Osteocyte (in vitro differentiated cells): ENCODE measurements around the gene RPS6KA2. TPM values are rescaled to one million over a fixed set of nuclear protein-coding genes. Genes with fewer than 3 reads are reported as not detected.
A peak's percentile ranks its signal among the peaks of the same experiment; 100 is the strongest.
"Not testable (repeated sequence)": the region's sequence is repeated elsewhere in the genome, so short reads cannot be mapped to it uniquely, and the experiment has no call there.

Experiments used
- DNase-seq: peaks from one replicate; pipeline ENCODE4 v3.0.0; 2021; ENCODE audit warnings: mixed read lengths; ENCODE audit not compliant: unreplicated experiment; ENCODE audit errors: extremely low spot score
- H3K27ac Mint-ChIP-seq: one replicate; pipeline ENCODE4 v1.8.0; 2021; ENCODE audit warnings: mild to moderate bottlenecking, mixed read lengths; ENCODE audit not compliant: unreplicated experiment
- H3K27me3 Mint-ChIP-seq: one replicate; pipeline ENCODE4 v1.8.0; 2021; ENCODE audit warnings: mixed read lengths; ENCODE audit not compliant: unreplicated experiment
- H3K36me3 Mint-ChIP-seq: one replicate; pipeline ENCODE4 v1.8.0; 2021; ENCODE audit warnings: mixed read lengths; ENCODE audit not compliant: unreplicated experiment
- H3K4me1 Mint-ChIP-seq: one replicate; pipeline ENCODE4 v1.8.0; 2021; ENCODE audit warnings: mixed read lengths; ENCODE audit not compliant: unreplicated experiment
- H3K4me3 Mint-ChIP-seq: one replicate; pipeline ENCODE4 v1.8.0; 2021; ENCODE audit warnings: mild to moderate bottlenecking, moderate library complexity, mixed read lengths; ENCODE audit not compliant: unreplicated experiment
- H3K9me3 Mint-ChIP-seq: one replicate; pipeline ENCODE4 v1.8.0; 2021; ENCODE audit warnings: mixed read lengths; ENCODE audit not compliant: unreplicated experiment
- CTCF ChIP-seq: fragments of 200-600 bp; sonication (generic); IDR thresholded peaks from 2 replicates; pipeline ENCODE4 v1.5.0; 2021; ENCODE audit warnings: antibody characterized with exemption, mild to moderate bottlenecking, moderate library complexity
- total RNA-seq: library from RNA; stranded (reverse); gene quantifications from 2 replicates; pipeline ENCODE4 v1.2.1, GENCODE V29; 2021

The RPS6KA2 gene
- total RNA-seq, 1 donor from 2014 or later = 89.9 TPM

GRCh38 chr6:166402582-166403277, 224.3 kb downstream of the RPS6KA2 start:
- peak overlapping the region; percentile 73 for H3K27ac Mint-ChIP-seq
- no peaks in the 10 kb centered on the region for H3K36me3 Mint-ChIP-seq
- peaks cover 10% of the 10 kb centered on the region for H3K27me3 Mint-ChIP-seq
- no peak for TF ChIP-seq CTCF
- no peak overlapping the region for H3K4me3 Mint-ChIP-seq
- H3K9me3 Mint-ChIP-seq = no peaks in the 10 kb centered on the region
- peaks cover 14% of the 10 kb centered on the region for H3K4me1 Mint-ChIP-seq
- peak; percentile 87 for DNase-seq

- not testable (repeated sequence) for H3K27ac Mint-ChIP-seq, H3K9me3 Mint-ChIP-seq, H3K36me3 Mint-ChIP-seq, H3K4me3 Mint-ChIP-seq
- TF ChIP-seq CTCF = peak; percentile 80
- Mint-ChIP-seq H3K27me3 (peaks cover 12% of the 10 kb centered on the region), H3K4me1 (peaks cover 14% of the 10 kb centered on the region)
- DNase-seq = peak; percentile 84
Observed at GRCh38 chr6:166400649-166401250, 226.3 kb downstream of the RPS6KA2 start.

GRCh38 chr6:166400181-166400580, 226.9 kb downstream of the RPS6KA2 start:
- Mint-ChIP-seq H3K27me3 (peaks cover 18% of the 10 kb centered on the region), H3K4me1 (peaks cover 14% of the 10 kb centered on the region), H3K27ac (no peak overlapping the region), H3K4me3 (no peak overlapping the region), H3K36me3 (no peaks in the 10 kb centered on the region), H3K9me3 (no peaks in the 10 kb centered on the region)
- DNase-seq = no peak
- TF ChIP-seq CTCF = no peak

GRCh38 chr6:166398348-166398747, 228.7 kb downstream of the RPS6KA2 start:
- Mint-ChIP-seq H3K4me3 (no peak overlapping the region), H3K27ac (no peak overlapping the region), H3K27me3 (peaks cover 30% of the 10 kb centered on the region), H3K9me3 (no peaks in the 10 kb centered on the region), H3K4me1 (peaks cover 11% of the 10 kb centered on the region), H3K36me3 (no peaks in the 10 kb centered on the region)
- no peak for TF ChIP-seq CTCF
- DNase-seq = no peak

- Mint-ChIP-seq H3K4me1 (peaks cover 8% of the 10 kb centered on the region), H3K9me3 (no peaks in the 10 kb centered on the region), H3K27me3 (peaks cover 30% of the 10 kb centered on the region), H3K27ac (no peak overlapping the region), H3K36me3 (no peaks in the 10 kb centered on the region), H3K4me3 (no peak overlapping the region)
- DNase-seq = peak; percentile 73
- no peak for TF ChIP-seq CTCF
Observed at GRCh38 chr6:166397849-166398248, 229.2 kb downstream of the RPS6KA2 start.
